Effector memory CD8-positive, alpha-beta T cell (primary cell): ENCODE data around the gene UNC5CL.

ENCODE experiments used
- ATAC-seq: fragments of 150-1000 bp; cut with Tn5 transposase; replicated peaks from 2 replicates; pipeline ENCODE4 v1.10.0; 2021; ENCODE audit warnings: mild to moderate bottlenecking, moderate library complexity
- DNase-seq, 3 experiments: peaks; one replicate each; pipeline ENCODE4 v3.0.0; 2021
- H3K27ac Mint-ChIP-seq, 2 donors: one replicate each; pipeline ENCODE4 v1.8.0; 2022; ENCODE audit warnings: mild to moderate bottlenecking in 2 of 2, mixed read lengths in 2 of 2, moderate library complexity in 2 of 2
- H3K27me3 Mint-ChIP-seq, 2 donors: one replicate each; pipeline ENCODE4 v1.8.0; 2022; ENCODE audit warnings: mixed read lengths in 2 of 2
- H3K36me3 Mint-ChIP-seq: one replicate; pipeline ENCODE4 v1.8.0; 2022; ENCODE audit warnings: mild to moderate bottlenecking, moderate library complexity, mixed read lengths; ENCODE audit not compliant: insufficient read depth
- H3K4me1 Mint-ChIP-seq, 2 donors: one replicate each; pipeline ENCODE4 v1.8.0; 2022; ENCODE audit warnings: low read depth in 2 of 2, mixed read lengths in 2 of 2
- H3K4me3 Mint-ChIP-seq, 2 donors: one replicate each; pipeline ENCODE4 v1.8.0; 2022; ENCODE audit warnings: mild to moderate bottlenecking in 2 of 2, mixed read lengths in 2 of 2, moderate library complexity in 2 of 2
- H3K9me3 Mint-ChIP-seq, 2 donors: one replicate each; pipeline ENCODE4 v1.8.0; 2022; ENCODE audit warnings: mixed read lengths in 2 of 2

Gene UNC5CL

GRCh38 chr6:41073203-41073967, 34.4 kb upstream of the UNC5CL start:
- no peaks in the 10 kb centered on the region for H3K27me3 Mint-ChIP-seq
- H3K36me3 Mint-ChIP-seq: peaks cover 27% of the 10 kb centered on the region
- H3K27ac Mint-ChIP-seq: peak overlapping the region; percentile 95
- ATAC-seq (peak; percentile 12), DNase-seq (peak; percentile 73 to 76 (median 74))
- peaks cover 32 to 37% of the 10 kb centered on the region in 2 donors for H3K4me1 Mint-ChIP-seq
- no peaks in the 10 kb centered on the region for H3K9me3 Mint-ChIP-seq
- H3K4me3 Mint-ChIP-seq: peak overlapping the region; percentile 93 to 94

- peaks cover 27% of the 10 kb centered on the region for H3K36me3 Mint-ChIP-seq
- H3K4me1 Mint-ChIP-seq: peaks cover 32 to 37% of the 10 kb centered on the region in 2 donors
- peak within 1 kb of the TSS; percentile 93 to 94 for H3K4me3 Mint-ChIP-seq
- peak within 1 kb of the TSS; percentile 95 for H3K27ac Mint-ChIP-seq
- H3K27me3 Mint-ChIP-seq: no peaks in the 10 kb centered on the region
- peak; percentile 63 for ATAC-seq
- peak in 1 of 3 experiments; percentile 100 for DNase-seq
- no peaks in the 10 kb centered on the region for H3K9me3 Mint-ChIP-seq
Measured at GRCh38 chr6:41072836-41073202, 33.8 kb upstream of the UNC5CL start, which contains the start of gene NFYA. TSS of gene NFYA (plus strand) at chr6:41072974. CDS start at chr6:41079090, 6,116 bp downstream.

GRCh38 chr6:41071923-41072835, 33.2 kb upstream of the UNC5CL start, which contains the start of gene OARD1:
TSS of gene OARD1 (minus strand) at chr6:41072356. CDS start at chr6:41071634, 722 bp downstream.
- Mint-ChIP-seq H3K4me3 (peak within 1 kb of the TSS; percentile 93 to 94), H3K36me3 (peaks cover 28% of the 10 kb centered on the region), H3K27ac (peak within 1 kb of the TSS; percentile 94 to 95), H3K4me1 (peaks cover 32 to 39% of the 10 kb centered on the region in 2 donors), H3K27me3 (no peaks in the 10 kb centered on the region), H3K9me3 (no peaks in the 10 kb centered on the region)
- DNase-seq: peak; percentile 99 to 100 (median 100)
- peak; percentile 72 for ATAC-seq

GRCh38 chr6:41071501-41071922, 32.5 kb upstream of the UNC5CL start:
- no peak for ATAC-seq
- no peaks in the 10 kb centered on the region for H3K27me3 Mint-ChIP-seq
- H3K27ac Mint-ChIP-seq: peak overlapping the region; percentile 94 to 95
- peaks cover 37 to 46% of the 10 kb centered on the region in 2 donors for H3K4me1 Mint-ChIP-seq
- H3K4me3 Mint-ChIP-seq: peak overlapping the region; percentile 93 to 94
- peaks cover 34% of the 10 kb centered on the region for H3K36me3 Mint-ChIP-seq
- no peaks in the 10 kb centered on the region for H3K9me3 Mint-ChIP-seq
- no peak for DNase-seq

GRCh38 chr6:41066867-41067304, 27.9 kb upstream of the UNC5CL start:
- Mint-ChIP-seq H3K36me3 (peaks cover 35% of the 10 kb centered on the region), H3K4me1 (peaks cover 15 to 25% of the 10 kb centered on the region in 2 donors), H3K27me3 (no peaks in the 10 kb centered on the region), H3K4me3 (no peak overlapping the region), H3K9me3 (no peaks in the 10 kb centered on the region), H3K27ac (peak overlapping the region; percentile 8 to 59)
- no peak for ATAC-seq
- DNase-seq: peak; percentile 50 to 55 (median 51)

- H3K4me3 Mint-ChIP-seq: no peak overlapping the region
- H3K4me1 Mint-ChIP-seq: peaks cover 7 to 12% of the 10 kb centered on the region in 2 donors
- DNase-seq (no peak), ATAC-seq (no peak)
- no peaks in the 10 kb centered on the region for H3K9me3 Mint-ChIP-seq
- H3K36me3 Mint-ChIP-seq: peaks cover 37% of the 10 kb centered on the region
- no peak overlapping the region for H3K27ac Mint-ChIP-seq
- H3K27me3 Mint-ChIP-seq: no peaks in the 10 kb centered on the region
Measured at GRCh38 chr6:41065550-41066026, 26.6 kb upstream of the UNC5CL start.

- Mint-ChIP-seq H3K4me3 (no peak overlapping the region), H3K36me3 (peaks cover 35% of the 10 kb centered on the region), H3K4me1 (peaks cover 6 to 11% of the 10 kb centered on the region in 2 donors), H3K9me3 (no peaks in the 10 kb centered on the region), H3K27ac (no peak overlapping the region), H3K27me3 (no peaks in the 10 kb centered on the region)
- DNase-seq (no peak), ATAC-seq (no peak)
Measured at GRCh38 chr6:41064841-41065240, 25.8 kb upstream of the UNC5CL start.

GRCh38 chr6:41063884-41064285, 24.9 kb upstream of the UNC5CL start:
- no peak for ATAC-seq
- no peaks in the 10 kb centered on the region for H3K9me3 Mint-ChIP-seq
- H3K4me3 Mint-ChIP-seq: no peak overlapping the region
- H3K4me1 Mint-ChIP-seq: peaks cover 6 to 15% of the 10 kb centered on the region in 2 donors
- no peak overlapping the region for H3K27ac Mint-ChIP-seq
- H3K36me3 Mint-ChIP-seq: peaks cover 33% of the 10 kb centered on the region
- H3K27me3 Mint-ChIP-seq: no peaks in the 10 kb centered on the region
- DNase-seq: no peak

- H3K36me3 Mint-ChIP-seq: peaks cover 31% of the 10 kb centered on the region
- no peaks in the 10 kb centered on the region for H3K27me3 Mint-ChIP-seq
- no peak for ATAC-seq
- H3K4me1 Mint-ChIP-seq: peaks cover 4 to 17% of the 10 kb centered on the region in 2 donors
- no peak for DNase-seq
- H3K27ac Mint-ChIP-seq: no peak overlapping the region
- H3K9me3 Mint-ChIP-seq: no peaks in the 10 kb centered on the region
- no peak overlapping the region for H3K4me3 Mint-ChIP-seq
Measured at GRCh38 chr6:41062056-41062455, 23.0 kb upstream of the UNC5CL start.

GRCh38 chr6:41061196-41061726, 22.2 kb upstream of the UNC5CL start:
- H3K36me3 Mint-ChIP-seq: peaks cover 24% of the 10 kb centered on the region
- H3K4me1 Mint-ChIP-seq: peaks cover 0 to 10% of the 10 kb centered on the region in 2 donors
- no peak overlapping the region for H3K27ac Mint-ChIP-seq
- no peak for ATAC-seq
- no peak for DNase-seq
- H3K4me3 Mint-ChIP-seq: no peak overlapping the region
- H3K9me3 Mint-ChIP-seq: no peaks in the 10 kb centered on the region
- H3K27me3 Mint-ChIP-seq: no peaks in the 10 kb centered on the region

- peaks cover 17% of the 10 kb centered on the region for H3K36me3 Mint-ChIP-seq
- H3K9me3 Mint-ChIP-seq: no peaks in the 10 kb centered on the region
- no peaks in the 10 kb centered on the region for H3K27me3 Mint-ChIP-seq
- no peak overlapping the region for H3K27ac Mint-ChIP-seq
- ATAC-seq: no peak
- no peak overlapping the region for H3K4me3 Mint-ChIP-seq
- H3K4me1 Mint-ChIP-seq: peaks cover 0 to 10% of the 10 kb centered on the region in 2 donors
- no peak for DNase-seq
Measured at GRCh38 chr6:41059556-41059955, 20.5 kb upstream of the UNC5CL start.

- H3K36me3 Mint-ChIP-seq: peaks cover 17% of the 10 kb centered on the region
Measured at GRCh38 chr6:41058783-41059181, 19.8 kb upstream of the UNC5CL start.

More at GRCh38 chr6:41058783-41059181, 19.8 kb upstream of the UNC5CL start:
- DNase-seq: no peak
- ATAC-seq: no peak
- Mint-ChIP-seq H3K4me3 (no peak overlapping the region), H3K9me3 (no peaks in the 10 kb centered on the region), H3K27me3 (no peaks in the 10 kb centered on the region), H3K27ac (no peak overlapping the region), H3K4me1 (peaks cover 0 to 10% of the 10 kb centered on the region in 2 donors)
